ENCODE results near the gene CRIP1. TPM values are rescaled to one million over a fixed set of nuclear protein-coding genes. Genes with fewer than 3 reads are reported as not detected.
A peak's percentile ranks its signal among the peaks of the same experiment; 100 is the strongest.

The CRIP1 gene
- total RNA-seq, 4 donors from 2014 or later, result 8.2 to 35.6 (median 24.7) TPM

DNA sequence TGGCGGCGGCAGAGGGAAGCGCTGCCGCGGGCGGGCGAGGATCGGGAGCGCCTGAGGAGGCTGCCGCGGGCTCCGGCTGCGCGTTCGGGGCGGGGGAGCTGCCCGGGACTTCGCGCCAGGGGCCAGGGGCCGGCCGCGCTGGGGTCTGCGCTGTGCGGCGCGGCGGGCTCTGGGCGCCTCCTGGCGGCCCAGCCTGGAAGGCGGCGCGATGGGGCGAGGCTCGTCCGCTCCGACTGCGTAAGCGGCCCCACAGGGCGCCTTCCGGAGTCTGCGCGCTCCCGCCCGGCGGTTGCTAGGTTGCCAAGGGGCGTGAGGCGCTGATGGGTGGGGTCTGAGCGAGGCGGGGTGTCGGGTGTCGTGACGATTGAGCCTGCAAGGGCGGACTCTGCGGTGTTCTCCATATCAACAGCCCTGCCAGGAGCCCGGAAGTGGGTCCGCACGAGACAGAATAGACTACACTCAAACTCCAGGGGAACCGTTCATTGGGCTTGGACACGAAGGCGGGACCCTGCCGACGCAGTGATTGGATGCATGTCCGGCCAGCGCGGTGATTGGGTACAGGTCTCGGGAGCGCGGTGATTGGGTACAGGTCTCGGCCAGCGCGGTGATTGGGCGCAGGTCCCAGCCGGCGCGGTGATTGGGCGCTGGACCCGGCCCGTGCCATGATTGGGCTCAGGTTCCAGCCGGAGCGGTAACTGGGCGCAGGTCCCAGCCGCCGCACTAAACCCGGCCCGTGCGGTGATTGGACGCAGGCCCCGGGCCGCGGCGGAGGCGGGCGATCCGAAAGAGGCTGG, 4.1 kb downstream of the CRIP1 start, which contains the start of gene TEDC1:
Gene TEDC1, plus strand, starts transcription at position 675 of the 794 bp plus-strand sequence. CDS start 130 bp downstream, outside the sequence.
- 0% methylated on average over 20 of the region's 94 CpGs; no CpG with 5 or more reads in 1 of the 2 donors for WGBS, 2 donors
- peak within 1 kb of the TSS; percentile 90 to 99 (median 96) for H3K27ac ChIP-seq
- intact Hi-C loops (cut with DNase I), result no loop called here

DNA sequence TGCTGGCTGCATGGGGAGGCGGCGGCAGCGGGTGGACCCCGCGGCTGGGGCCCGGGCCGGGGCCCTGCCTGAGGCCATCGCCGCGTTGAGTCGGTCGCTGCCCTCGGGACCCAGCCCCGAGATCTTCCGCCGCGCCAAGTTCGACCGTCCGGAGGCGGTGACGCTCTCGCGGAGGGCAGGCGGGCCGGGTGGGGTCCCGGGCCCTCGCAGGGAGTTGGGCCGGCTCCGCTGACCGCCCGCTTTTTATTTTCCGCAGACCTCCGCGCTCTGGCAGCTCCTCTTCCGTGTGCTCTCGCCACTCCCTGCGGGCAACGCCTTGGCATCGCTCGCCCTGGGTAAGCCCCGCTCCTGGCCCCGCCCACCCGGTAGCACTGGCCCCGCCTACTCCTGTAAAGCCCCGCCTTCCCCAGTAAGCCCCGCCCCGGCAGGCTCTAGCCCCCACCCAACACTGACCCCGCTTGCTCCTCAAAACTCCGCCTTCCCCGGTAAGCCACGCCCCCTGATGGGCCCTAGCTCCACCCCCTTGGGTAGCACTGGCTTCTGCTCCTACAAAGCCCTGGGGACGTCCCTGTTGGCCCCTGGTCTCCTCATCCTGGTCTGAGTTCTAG, 4.8 kb downstream of the CRIP1 start:
- intact Hi-C loops (cut with DNase I), result no loop called here
- peak overlapping the region; percentile 73 to 86 (median 83) for H3K4me3 ChIP-seq
- DNase-seq, result no peak
- no peaks in the 10 kb centered on the region for H3K36me3 ChIP-seq
- TF ChIP-seq, protein P1, sequence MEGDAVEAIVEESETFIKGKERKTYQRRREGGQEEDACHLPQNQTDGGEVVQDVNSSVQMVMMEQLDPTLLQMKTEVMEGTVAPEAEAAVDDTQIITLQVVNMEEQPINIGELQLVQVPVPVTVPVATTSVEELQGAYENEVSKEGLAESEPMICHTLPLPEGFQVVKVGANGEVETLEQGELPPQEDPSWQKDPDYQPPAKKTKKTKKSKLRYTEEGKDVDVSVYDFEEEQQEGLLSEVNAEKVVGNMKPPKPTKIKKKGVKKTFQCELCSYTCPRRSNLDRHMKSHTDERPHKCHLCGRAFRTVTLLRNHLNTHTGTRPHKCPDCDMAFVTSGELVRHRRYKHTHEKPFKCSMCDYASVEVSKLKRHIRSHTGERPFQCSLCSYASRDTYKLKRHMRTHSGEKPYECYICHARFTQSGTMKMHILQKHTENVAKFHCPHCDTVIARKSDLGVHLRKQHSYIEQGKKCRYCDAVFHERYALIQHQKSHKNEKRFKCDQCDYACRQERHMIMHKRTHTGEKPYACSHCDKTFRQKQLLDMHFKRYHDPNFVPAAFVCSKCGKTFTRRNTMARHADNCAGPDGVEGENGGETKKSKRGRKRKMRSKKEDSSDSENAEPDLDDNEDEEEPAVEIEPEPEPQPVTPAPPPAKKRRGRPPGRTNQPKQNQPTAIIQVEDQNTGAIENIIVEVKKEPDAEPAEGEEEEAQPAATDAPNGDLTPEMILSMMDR (IDR thresholded peaks at IDR 0.05), result no peak
- TF ChIP-seq POLR2A (IDR thresholded peaks at IDR 0.05), result peak in 1 of 4 donors; percentile 52
- peaks cover 31 to 64% (median 47%) of the 10 kb centered on the region in 3 donors for H3K4me1 ChIP-seq
- no peaks in the 10 kb centered on the region for H3K9me3 ChIP-seq
- peak overlapping the region; percentile 90 to 99 (median 96) for H3K27ac ChIP-seq
- H3K27me3 ChIP-seq, result peaks cover 0 to 14% (median 0%) of the 10 kb centered on the region in 4 donors
- WGBS, 2 donors, result 0 to 3% methylated on average over 3 to 9 of the region's 53 CpGs

More for the DNA sequence above, 4.1 kb downstream of the CRIP1 start, which contains the start of gene TEDC1:
- peak; percentile 99 for DNase-seq
- H3K4me1 ChIP-seq, result peaks cover 38 to 65% (median 54%) of the 10 kb centered on the region in 3 donors
- no peaks in the 10 kb centered on the region for H3K9me3 ChIP-seq
- peak within 1 kb of the TSS; percentile 73 to 86 (median 83) for H3K4me3 ChIP-seq
- no peaks in the 10 kb centered on the region for H3K36me3 ChIP-seq
- peaks cover 0 to 21% (median 0%) of the 10 kb centered on the region in 4 donors for H3K27me3 ChIP-seq
- TF ChIP-seq, protein P1 (IDR thresholded peaks at IDR 0.05), result peak; percentile 58 to 99 (median 97)
- TF ChIP-seq POLR2A (IDR thresholded peaks at IDR 0.05), result peak in 3 of 4 donors; percentile 38 to 75 (median 62)

DNA sequence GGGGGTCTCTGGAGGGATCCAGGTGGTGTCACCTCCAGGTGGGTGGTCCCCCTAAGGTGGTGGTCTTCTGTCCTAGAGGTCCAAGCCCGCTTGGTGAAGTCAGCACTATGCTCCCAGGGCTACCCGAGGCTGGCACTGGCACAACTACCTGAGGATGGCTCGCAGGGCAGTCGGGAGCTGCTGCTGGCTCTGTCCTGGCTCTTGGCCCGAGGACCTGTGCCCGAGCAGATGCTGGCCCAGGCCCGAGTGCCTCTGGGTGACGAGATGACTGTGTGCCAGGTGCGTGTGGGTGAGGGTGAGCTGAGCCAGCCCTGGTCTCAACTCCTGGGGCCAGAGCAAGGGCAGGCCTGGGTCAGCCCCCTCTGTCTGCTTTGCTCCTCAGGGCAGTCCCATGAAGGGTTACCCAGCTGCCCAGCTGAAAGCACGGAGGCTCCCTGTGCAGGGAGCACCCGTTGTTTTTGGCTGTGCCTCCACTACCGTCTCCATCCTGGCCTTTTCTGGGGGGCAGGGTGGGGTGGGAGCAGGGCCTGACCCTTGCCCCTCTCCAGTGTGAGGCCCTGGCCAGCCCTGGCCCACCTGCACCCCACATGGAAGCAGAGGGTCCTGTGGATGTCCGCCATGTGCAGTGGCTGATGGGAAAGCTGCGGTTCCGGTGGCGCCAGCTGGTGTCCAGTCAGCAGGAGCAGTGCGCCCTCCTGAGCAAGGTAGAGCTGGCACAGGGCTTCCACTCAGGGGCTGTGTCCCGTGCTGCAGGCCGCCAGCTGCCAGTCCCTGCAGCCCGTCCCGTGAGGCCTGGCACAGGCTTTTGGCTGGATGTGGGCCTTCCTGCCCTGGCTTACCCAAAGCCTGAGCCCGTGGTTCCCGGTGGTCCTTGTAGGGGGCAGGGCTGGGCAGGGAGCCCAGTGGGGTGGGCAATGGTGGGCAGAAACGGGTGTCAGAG, 5.6 kb downstream of the CRIP1 start:
- H3K4me1 ChIP-seq, result peaks cover 27 to 56% (median 38%) of the 10 kb centered on the region in 3 donors
- intact Hi-C loops (cut with DNase I), result no loop called here
- no peak for TF ChIP-seq POLR2A (IDR thresholded peaks at IDR 0.05)
- TF ChIP-seq, protein P1 (IDR thresholded peaks at IDR 0.05), result no peak
- peak overlapping the region in 2 of 4 donors; percentile 90 to 99 for H3K27ac ChIP-seq
- WGBS, 2 donors, result 59% methylated on average over 7 of the region's 24 CpGs; no CpG with 5 or more reads in 1 of the 2 donors
- H3K9me3 ChIP-seq, result no peaks in the 10 kb centered on the region
- peaks cover 0 to 3% (median 0%) of the 10 kb centered on the region in 3 donors for H3K36me3 ChIP-seq
- no peak for DNase-seq
- H3K4me3 ChIP-seq, result peak overlapping the region in 2 of 4 donors; percentile 73 to 83
- H3K27me3 ChIP-seq, result peaks cover 0 to 6% (median 0%) of the 10 kb centered on the region in 4 donors

DNA sequence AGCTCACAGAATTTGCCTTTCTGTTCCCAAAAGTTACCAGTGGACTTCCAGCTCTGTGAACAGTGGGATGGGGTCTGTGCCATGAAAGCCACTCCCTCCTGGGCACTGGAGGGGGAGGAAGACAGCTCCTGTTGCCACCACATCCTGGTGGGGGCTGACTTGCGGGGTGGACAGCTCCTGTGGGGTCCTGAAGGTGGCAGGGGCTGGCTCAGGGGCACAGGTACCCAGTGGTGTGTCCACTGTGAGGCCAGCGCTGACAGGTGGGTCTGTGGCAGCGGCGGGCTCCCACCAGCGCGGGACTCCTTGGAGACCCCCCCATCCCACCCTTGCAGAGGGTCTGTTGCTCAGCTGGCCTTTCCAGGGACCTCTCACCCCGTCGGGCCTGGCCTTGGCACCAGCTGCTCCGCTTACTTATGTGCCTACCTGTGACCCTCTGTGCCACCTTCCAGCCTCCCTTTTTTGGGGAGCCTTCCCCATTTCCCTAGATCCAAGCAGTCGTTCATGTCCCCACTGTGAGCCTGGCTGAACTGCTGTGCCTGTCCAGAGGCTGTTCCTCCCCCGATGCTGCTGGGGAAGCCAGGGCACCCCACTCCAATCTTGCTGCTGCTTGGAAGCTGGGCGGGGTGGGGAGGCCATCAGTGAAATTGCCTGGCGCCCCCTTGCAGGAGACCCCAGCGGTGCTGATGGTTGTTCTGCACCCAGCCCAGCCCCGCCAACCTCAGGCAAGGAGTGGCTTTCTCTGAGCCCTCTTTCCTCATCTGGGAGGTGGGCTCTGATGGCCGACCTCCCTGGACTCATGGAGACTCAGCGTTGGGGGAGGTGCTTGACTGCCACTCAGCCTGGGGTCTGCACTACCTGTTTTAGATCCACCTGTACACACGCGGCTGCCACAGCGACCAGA, 6.5 kb downstream of the CRIP1 start:
- Histone ChIP-seq H3K36me3 (peaks cover 0 to 12% (median 0%) of the 10 kb centered on the region in 3 donors), H3K27ac (no peak overlapping the region), H3K9me3 (no peaks in the 10 kb centered on the region), H3K4me1 (peaks cover 19 to 46% (median 29%) of the 10 kb centered on the region in 3 donors), H3K4me3 (no peak overlapping the region), H3K27me3 (no peaks in the 10 kb centered on the region)
- TF ChIP-seq POLR2A (IDR thresholded peaks at IDR 0.05), result no peak
- TF ChIP-seq, protein P1 (IDR thresholded peaks at IDR 0.05), result no peak
- intact Hi-C loops (cut with DNase I), result no loop called here
- 0 to 88% methylated on average over 1 to 6 of the region's 20 CpGs for WGBS, 2 donors
- no peak for DNase-seq

Data from esophagus squamous epithelium (tissue), 5 donors.